Spinal cord (tissue), 10 donors: ENCODE results near the gene PEX11G. TPM values are rescaled to one million over a fixed set of nuclear protein-coding genes. Genes with fewer than 3 reads are reported as not detected.

Source experiments
- DNase-seq, 6 donors: peaks; one replicate each; pipeline versions ENCODE4 v3.0.0 to v3.0.0-alpha.2; 2013 to 2015; ENCODE audit warnings: low spot score in 6 of 6, low read depth in 4 of 6
- H3K27ac ChIP-seq: one replicate; pipeline ENCODE4 v1.5.1; 2013; ENCODE audit warnings: low read depth, low read length, control low read depth
- H3K27me3 ChIP-seq: one replicate; pipeline ENCODE4 v1.6.1; 2013; ENCODE audit warnings: low read length; ENCODE audit not compliant: control insufficient read depth, insufficient read depth
- H3K36me3 ChIP-seq: one replicate; pipeline ENCODE4 v1.6.1; 2013; ENCODE audit warnings: low read length; ENCODE audit not compliant: control insufficient read depth, insufficient read depth
- H3K4me1 ChIP-seq: one replicate; pipeline ENCODE4 v1.6.1; 2013; ENCODE audit warnings: low read length; ENCODE audit not compliant: control insufficient read depth, insufficient read depth
- H3K4me3 ChIP-seq: one replicate; pipeline ENCODE4 v1.5.1; 2013; ENCODE audit warnings: low read depth, low read length, control low read depth
- H3K9me3 ChIP-seq: one replicate; pipeline ENCODE4 v1.6.1; 2013; ENCODE audit warnings: low read length; ENCODE audit not compliant: control insufficient read depth, insufficient read depth
- WGBS: methylation state at CpG from one replicate; pipeline ENCODE4 v1.1.5; 2013; ENCODE audit warnings: missing lambda C conversion rate; ENCODE audit not compliant: insufficient coverage; 5-methylcytosine and 5-hydroxymethylcytosine counted together
- polyA plus RNA-seq, 2 donors: library from polyadenylated mRNA; unstranded; fragments of 120-200 nt; gene quantifications; one replicate each; pipeline ENCODE4 v1.2.1, GENCODE V29; 2013; ENCODE audit not compliant: insufficient read length in 2 of 2
- total RNA-seq, 2 donors: library from RNA; depleted of rRNA in 1 of 2; stranded (reverse); fragments of 120-200 nt in 1 of 2; fragments of >200 nt in 1 of 2; gene quantifications; one replicate each; pipeline versions ENCODE4 v1.2.3 to v1.2.4, GENCODE V29; 2013 to 2014
- donor health status: healthy.

Gene PEX11G
- total and polyA plus RNA-seq, 4 donors = 1.7 to 6.0 (median 4.4) TPM

GRCh38 chr19:7497292-7497691 is 8.5 kb upstream of the PEX11G start:
- peak in 2 of 6 donors; percentile 25 to 39 for DNase-seq

GRCh38 chr19:7494416-7495098 is 5.7 kb upstream of the PEX11G start:
- H3K4me3 ChIP-seq = no peak overlapping the region

More at GRCh38 chr19:7497292-7497691, 8.5 kb upstream of the PEX11G start:
- Histone ChIP-seq H3K9me3 (no peaks in the 10 kb centered on the region), H3K27me3 (no peaks in the 10 kb centered on the region), H3K4me3 (no peak overlapping the region), H3K27ac (no peak overlapping the region), H3K36me3 (no peaks in the 10 kb centered on the region), H3K4me1 (peaks cover 28% of the 10 kb centered on the region)
- 54% methylated on average over 4 of the region's 7 CpGs for WGBS

GRCh38 chr19:7492558-7492957 is 3.7 kb upstream of the PEX11G start:
- Histone ChIP-seq H3K27me3 (no peaks in the 10 kb centered on the region), H3K36me3 (no peaks in the 10 kb centered on the region), H3K27ac (no peak overlapping the region), H3K4me3 (no peak overlapping the region), H3K9me3 (no peaks in the 10 kb centered on the region), H3K4me1 (peaks cover 33% of the 10 kb centered on the region)
- no peak for DNase-seq
- WGBS = 91% methylated on average over 11 of the region's 11 CpGs

More at GRCh38 chr19:7494416-7495098, 5.7 kb upstream of the PEX11G start:
- Histone ChIP-seq H3K27me3 (no peaks in the 10 kb centered on the region), H3K9me3 (no peaks in the 10 kb centered on the region), H3K4me1 (peaks cover 22% of the 10 kb centered on the region), H3K27ac (peak overlapping the region; percentile 78), H3K36me3 (no peaks in the 10 kb centered on the region)
- WGBS = 8% methylated on average over 13 of the region's 13 CpGs
- DNase-seq = peak in 4 of 6 donors; percentile 61 to 83 (median 72)

GRCh38 chr19:7492142-7492541 is 3.3 kb upstream of the PEX11G start:
- Histone ChIP-seq H3K27me3 (no peaks in the 10 kb centered on the region), H3K4me1 (peaks cover 31% of the 10 kb centered on the region), H3K36me3 (no peaks in the 10 kb centered on the region), H3K9me3 (no peaks in the 10 kb centered on the region), H3K4me3 (no peak overlapping the region), H3K27ac (no peak overlapping the region)
- WGBS = no CpG with 5 or more reads among the region's 4 CpGs
- DNase-seq = no peak

GRCh38 chr19:7489609-7490044 is 792 bp upstream of the PEX11G start:
- H3K27ac ChIP-seq = peak overlapping the region; percentile 90
- DNase-seq = no peak
- no peaks in the 10 kb centered on the region for H3K36me3 ChIP-seq
- H3K9me3 ChIP-seq = no peaks in the 10 kb centered on the region
- 75% methylated on average over 8 of the region's 11 CpGs for WGBS
- H3K4me3 ChIP-seq = no peak overlapping the region
- no peaks in the 10 kb centered on the region for H3K27me3 ChIP-seq
- peaks cover 26% of the 10 kb centered on the region for H3K4me1 ChIP-seq

- Histone ChIP-seq H3K9me3 (no peaks in the 10 kb centered on the region), H3K4me1 (peaks cover 36% of the 10 kb centered on the region), H3K27ac (no peak overlapping the region), H3K4me3 (no peak overlapping the region), H3K27me3 (no peaks in the 10 kb centered on the region), H3K36me3 (peaks cover 8% of the 10 kb centered on the region)
- DNase-seq = no peak
- WGBS = 82% methylated on average over 2 of the region's 2 CpGs
Measured at GRCh38 chr19:7486923-7487322, 1.9 kb downstream of the PEX11G start.

GRCh38 chr19:7483720-7484201 is 5.1 kb downstream of the PEX11G start:
- no peaks in the 10 kb centered on the region for H3K9me3 ChIP-seq
- H3K27ac ChIP-seq = no peak overlapping the region
- H3K36me3 ChIP-seq = peaks cover 16% of the 10 kb centered on the region
- DNase-seq = peak in 1 of 6 donors; percentile 8
- 84% methylated on average over 17 of the region's 17 CpGs for WGBS
- peaks cover 27% of the 10 kb centered on the region for H3K4me1 ChIP-seq
- H3K4me3 ChIP-seq = no peak overlapping the region
- no peaks in the 10 kb centered on the region for H3K27me3 ChIP-seq

- Histone ChIP-seq H3K9me3 (no peaks in the 10 kb centered on the region), H3K27ac (no peak overlapping the region), H3K4me1 (peaks cover 20% of the 10 kb centered on the region), H3K36me3 (peaks cover 25% of the 10 kb centered on the region), H3K4me3 (no peak overlapping the region), H3K27me3 (no peaks in the 10 kb centered on the region)
- 43% methylated on average over 27 of the region's 37 CpGs for WGBS
- DNase-seq = peak in 2 of 6 donors; percentile 34 to 50
Measured at GRCh38 chr19:7482584-7483439, 6.0 kb downstream of the PEX11G start.

- Histone ChIP-seq H3K9me3 (no peaks in the 10 kb centered on the region), H3K27ac (no peak overlapping the region), H3K4me3 (no peak overlapping the region), H3K36me3 (peaks cover 37% of the 10 kb centered on the region), H3K4me1 (peaks cover 20% of the 10 kb centered on the region), H3K27me3 (no peaks in the 10 kb centered on the region)
- WGBS = 97% methylated on average over 5 of the region's 7 CpGs
- no peak for DNase-seq
Measured at GRCh38 chr19:7480970-7481255, 7.9 kb downstream of the PEX11G start.
